HG03103 (cell line): ENCODE results near the gene MLLT3.
A peak's percentile ranks its signal among the peaks of the same experiment; 100 is the strongest.
"Not testable (repeated sequence)": the region's sequence is repeated elsewhere in the genome, so short reads cannot be mapped to it uniquely, and the experiment has no call there.

Source experiments
- ATAC-seq: cut with Tn5 transposase; IDR thresholded peaks from one replicate; pipeline ENCODE4 v1.9.1; 2021; ENCODE audit warnings: low read depth; ENCODE audit not compliant: unreplicated experiment

MLLT3 gene

GRCh38 chr9:20599195-20599594 lies 23.1 kb downstream of the MLLT3 start:
- no peak for ATAC-seq

- ATAC-seq, result no peak
Observed at GRCh38 chr9:20598367-20598766, 23.9 kb downstream of the MLLT3 start.

GRCh38 chr9:20597862-20598261 lies 24.4 kb downstream of the MLLT3 start:
- ATAC-seq, result no peak

GRCh38 chr9:20594608-20595007 lies 27.7 kb downstream of the MLLT3 start:
- ATAC-seq, result no peak

- no peak for ATAC-seq
Observed at GRCh38 chr9:20593537-20593936, 28.8 kb downstream of the MLLT3 start.

GRCh38 chr9:20593105-20593504 lies 29.2 kb downstream of the MLLT3 start:
- ATAC-seq, result no peak

- ATAC-seq, result no peak
Observed at GRCh38 chr9:20592673-20593072, 29.6 kb downstream of the MLLT3 start.

GRCh38 chr9:20591223-20591622 lies 31.1 kb downstream of the MLLT3 start:
- no peak for ATAC-seq

GRCh38 chr9:20584968-20585643 lies 37.2 kb downstream of the MLLT3 start:
- no peak for ATAC-seq

- not testable (repeated sequence) for ATAC-seq
Observed at GRCh38 chr9:20583088-20583487, 39.2 kb downstream of the MLLT3 start.

- no peak for ATAC-seq
Observed at GRCh38 chr9:20582150-20582549, 40.1 kb downstream of the MLLT3 start.

- no peak for ATAC-seq
Observed at GRCh38 chr9:20580673-20581072, 41.6 kb downstream of the MLLT3 start.

- no peak for ATAC-seq
Observed at GRCh38 chr9:20579524-20580314, 42.6 kb downstream of the MLLT3 start.

- no peak for ATAC-seq
Observed at GRCh38 chr9:20573023-20573422, 49.3 kb downstream of the MLLT3 start.

- ATAC-seq, result peak; percentile 70
Observed at GRCh38 chr9:20570756-20571155, 51.5 kb downstream of the MLLT3 start.

GRCh38 chr9:20570087-20570486 lies 52.2 kb downstream of the MLLT3 start:
- no peak for ATAC-seq

GRCh38 chr9:20569525-20569924 lies 52.8 kb downstream of the MLLT3 start:
- no peak for ATAC-seq

GRCh38 chr9:20568400-20568799 lies 53.9 kb downstream of the MLLT3 start:
- no peak for ATAC-seq

GRCh38 chr9:20566401-20566800 lies 55.9 kb downstream of the MLLT3 start:
- ATAC-seq, result no peak

GRCh38 chr9:20564650-20565049 lies 57.6 kb downstream of the MLLT3 start:
- ATAC-seq, result no peak

GRCh38 chr9:20563917-20564316 lies 58.4 kb downstream of the MLLT3 start:
- ATAC-seq, result no peak

- ATAC-seq, result no peak
Observed at GRCh38 chr9:20562051-20562450, 60.2 kb downstream of the MLLT3 start.
